ENCODE data around the gene LPCAT1.

Gene LPCAT1

GRCh38 chr5:1493413-1493812 lies 30.3 kb downstream of the LPCAT1 start:
- DNase-seq = no peak

- DNase-seq = no peak
These were observed 31.0 kb downstream of the LPCAT1 start for GRCh38 chr5:1492757-1493156.

- DNase-seq = no peak
These were observed 33.4 kb downstream of the LPCAT1 start for GRCh38 chr5:1490376-1490775.

- DNase-seq = no peak
These were observed 34.0 kb downstream of the LPCAT1 start for GRCh38 chr5:1489754-1490153.

DNA sequence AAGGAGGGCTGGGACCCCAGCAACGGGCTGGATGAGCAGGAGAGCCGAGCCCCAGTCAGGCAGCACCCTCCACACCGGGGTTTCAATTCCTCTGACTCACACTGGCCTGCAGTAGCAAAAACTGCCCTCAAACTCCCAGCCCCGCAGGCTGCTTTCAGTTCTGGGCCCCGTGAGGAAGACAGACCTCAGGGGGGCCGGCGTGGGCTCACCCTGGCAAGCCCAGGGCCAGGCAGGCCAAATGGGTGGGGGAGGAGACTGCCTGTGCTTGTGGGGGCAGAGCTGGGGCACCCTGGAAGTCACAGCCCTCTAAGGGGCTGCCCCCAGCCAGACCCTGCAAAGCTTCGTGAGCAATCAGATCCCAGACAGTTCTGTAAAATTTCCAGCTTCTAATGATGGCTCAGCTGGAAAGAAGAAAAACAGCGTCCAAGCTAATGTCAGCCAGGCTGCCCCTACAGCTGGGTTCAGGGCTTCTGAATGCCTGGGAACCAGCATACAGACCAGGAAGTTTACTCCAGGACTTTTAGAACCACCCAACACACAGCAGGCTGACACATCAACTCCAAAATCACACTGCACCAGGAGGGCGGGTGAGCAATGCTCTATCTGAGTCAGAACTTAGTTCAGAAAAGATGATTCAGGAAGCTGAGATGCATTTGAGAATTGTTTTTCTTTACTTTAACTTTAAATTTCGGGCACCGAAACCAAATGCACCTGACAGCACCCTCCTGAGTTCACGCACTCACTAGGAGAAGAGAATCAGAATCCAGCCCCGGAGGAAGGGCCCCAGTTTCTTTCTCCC lies 34.7 kb downstream of the LPCAT1 start:
- peak; percentile 23 for DNase-seq

DNA sequence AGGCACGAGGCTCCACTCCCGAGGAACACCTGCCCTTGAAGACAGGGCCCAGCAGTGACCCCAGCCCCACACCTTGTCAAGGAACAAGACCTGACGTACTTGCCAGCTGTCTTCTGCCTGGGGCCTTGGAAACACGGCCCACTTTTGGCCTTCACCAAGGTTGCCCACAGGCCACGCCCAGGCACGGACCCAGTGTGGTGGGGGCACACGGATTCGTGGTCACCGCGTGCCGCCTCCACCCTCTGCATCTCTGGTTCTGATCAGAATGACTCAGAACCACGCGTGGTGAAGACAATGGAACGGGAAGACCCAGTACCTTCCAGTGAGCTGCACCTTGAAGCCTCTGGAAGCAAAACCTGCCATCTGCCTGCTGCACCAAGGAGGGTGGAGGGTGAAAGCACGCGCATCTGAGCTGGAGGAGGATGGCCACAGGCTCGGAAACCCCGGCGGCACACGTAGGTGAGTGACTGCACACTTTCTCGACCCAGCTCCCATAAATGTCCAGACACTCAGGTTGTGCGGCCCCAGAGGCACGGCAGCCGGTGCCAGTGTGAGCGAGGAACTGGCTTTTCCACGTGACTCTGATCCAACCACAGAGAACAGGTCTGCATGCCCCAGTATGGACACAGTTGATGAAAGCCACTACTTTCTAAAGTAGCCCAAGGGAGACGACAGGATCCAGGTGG lies 36.5 kb downstream of the LPCAT1 start:
- no peak for DNase-seq

DNA sequence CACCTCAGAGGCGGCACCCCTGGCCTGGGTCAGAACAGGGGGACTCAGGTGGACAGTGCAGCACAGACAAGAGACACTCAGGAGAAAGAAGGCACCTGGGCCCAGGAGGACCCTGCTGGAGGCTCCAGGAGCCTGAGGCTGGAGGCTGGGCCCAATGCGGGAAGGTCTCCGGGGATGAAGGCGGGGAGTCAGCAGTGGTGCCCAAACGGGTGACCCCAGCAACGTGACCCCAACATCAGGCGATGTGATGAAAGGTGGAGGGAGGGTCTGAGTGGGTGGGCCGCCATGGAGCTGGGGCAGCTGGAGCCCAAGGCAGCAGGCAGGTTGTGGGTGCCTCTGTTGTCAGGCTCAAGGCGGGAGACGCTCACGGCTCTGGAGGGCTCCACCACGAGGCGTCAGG lies 37.5 kb downstream of the LPCAT1 start:
- no peak for DNase-seq

GRCh38 chr5:1485579-1486118 lies 38.1 kb downstream of the LPCAT1 start:
- no peak for DNase-seq

- DNase-seq = no peak
These were observed 38.8 kb downstream of the LPCAT1 start for GRCh38 chr5:1484730-1485578.

DNA sequence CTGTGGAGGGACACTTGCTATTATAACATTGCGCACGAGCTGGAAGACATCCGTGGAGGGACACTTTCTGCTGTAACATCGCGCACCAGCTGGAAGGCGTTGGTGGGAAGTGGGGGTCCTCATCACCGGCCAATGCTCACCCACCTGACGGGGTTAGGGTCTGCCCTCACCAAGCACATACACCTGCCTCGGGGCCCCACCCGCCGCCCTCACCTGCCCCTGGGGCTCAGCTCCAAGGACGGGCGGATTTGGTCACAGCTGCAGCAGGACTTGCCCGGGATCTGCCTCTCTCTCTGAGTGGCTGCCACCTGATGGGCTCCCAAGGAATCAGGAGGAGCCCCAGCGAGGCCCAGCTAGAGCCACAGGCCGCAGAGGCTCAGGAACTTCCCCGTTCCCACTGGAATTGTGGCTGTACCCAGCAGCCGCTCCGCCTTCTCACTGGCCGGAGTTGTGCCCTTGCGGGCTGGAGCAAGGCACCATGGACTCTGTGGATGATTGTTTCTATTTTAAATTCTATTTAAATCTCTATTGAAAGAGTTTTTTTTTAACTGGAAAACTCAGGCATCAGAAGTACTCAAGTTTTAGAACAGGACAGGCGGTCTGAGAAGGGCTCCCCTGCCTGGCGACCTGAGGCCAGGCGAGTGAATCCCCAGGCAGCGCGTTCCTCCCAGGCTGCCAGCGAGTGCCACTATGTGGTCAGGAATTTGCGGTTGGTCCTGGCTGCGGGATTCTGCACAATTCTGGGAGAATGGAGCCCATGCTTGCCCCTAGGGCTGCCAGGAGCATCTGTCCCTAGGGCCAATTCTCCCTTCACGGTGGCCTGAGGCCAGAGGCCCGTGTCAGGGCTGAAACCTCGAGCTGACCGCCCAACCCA lies 39.7 kb downstream of the LPCAT1 start:
- no peak for DNase-seq

GRCh38 chr5:1483064-1483463 lies 40.7 kb downstream of the LPCAT1 start:
- no peak for DNase-seq

- DNase-seq = no peak
These were observed 41.8 kb downstream of the LPCAT1 start for GRCh38 chr5:1481959-1482331.

GRCh38 chr5:1481266-1481958 lies 42.3 kb downstream of the LPCAT1 start:
- DNase-seq = no peak

DNA sequence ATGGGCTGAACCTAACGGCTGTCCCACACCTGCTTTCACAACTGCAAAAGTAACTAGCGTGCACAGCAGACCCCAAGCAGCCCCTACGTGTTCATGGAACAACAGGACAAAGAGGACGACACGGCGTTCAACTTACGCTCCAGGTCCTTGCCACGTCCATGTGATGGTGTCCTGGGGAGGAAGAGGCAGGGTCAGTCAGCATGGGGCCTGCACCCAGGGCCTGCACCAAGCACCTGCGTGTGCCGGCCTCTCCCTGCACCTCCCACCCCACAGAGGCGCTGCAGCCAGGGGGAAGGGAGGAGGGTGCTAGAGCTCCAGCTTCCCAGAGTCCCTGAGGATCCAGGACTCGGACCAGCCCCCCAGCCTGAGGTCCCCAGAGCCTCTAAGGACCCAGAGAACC lies 43.0 kb downstream of the LPCAT1 start:
- no peak for DNase-seq

DNA sequence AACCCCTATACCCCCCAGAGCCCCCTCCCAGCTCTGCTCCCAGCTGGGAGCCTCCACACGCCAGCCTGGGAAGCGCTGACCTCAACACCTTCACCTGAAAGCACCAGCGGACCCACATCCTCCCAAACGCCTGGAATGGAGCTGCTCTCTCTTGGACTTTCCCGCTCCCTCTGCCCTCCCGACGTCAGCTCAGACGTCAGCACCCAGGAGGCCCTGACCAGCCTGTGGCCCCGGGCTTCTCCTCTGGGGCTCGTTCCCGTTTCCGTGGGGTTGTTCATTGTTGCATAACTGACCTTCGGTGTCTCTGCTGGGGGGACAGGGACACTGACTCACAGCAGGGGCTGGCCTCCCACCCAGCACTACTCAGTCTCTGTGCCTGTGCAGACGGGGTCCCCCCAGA lies 43.5 kb downstream of the LPCAT1 start:
- no peak for DNase-seq

- no peak for DNase-seq
These were observed 44.1 kb downstream of the LPCAT1 start for GRCh38 chr5:1479581-1480188.

GRCh38 chr5:1479066-1479465 lies 44.7 kb downstream of the LPCAT1 start:
- DNase-seq = no peak

DNA sequence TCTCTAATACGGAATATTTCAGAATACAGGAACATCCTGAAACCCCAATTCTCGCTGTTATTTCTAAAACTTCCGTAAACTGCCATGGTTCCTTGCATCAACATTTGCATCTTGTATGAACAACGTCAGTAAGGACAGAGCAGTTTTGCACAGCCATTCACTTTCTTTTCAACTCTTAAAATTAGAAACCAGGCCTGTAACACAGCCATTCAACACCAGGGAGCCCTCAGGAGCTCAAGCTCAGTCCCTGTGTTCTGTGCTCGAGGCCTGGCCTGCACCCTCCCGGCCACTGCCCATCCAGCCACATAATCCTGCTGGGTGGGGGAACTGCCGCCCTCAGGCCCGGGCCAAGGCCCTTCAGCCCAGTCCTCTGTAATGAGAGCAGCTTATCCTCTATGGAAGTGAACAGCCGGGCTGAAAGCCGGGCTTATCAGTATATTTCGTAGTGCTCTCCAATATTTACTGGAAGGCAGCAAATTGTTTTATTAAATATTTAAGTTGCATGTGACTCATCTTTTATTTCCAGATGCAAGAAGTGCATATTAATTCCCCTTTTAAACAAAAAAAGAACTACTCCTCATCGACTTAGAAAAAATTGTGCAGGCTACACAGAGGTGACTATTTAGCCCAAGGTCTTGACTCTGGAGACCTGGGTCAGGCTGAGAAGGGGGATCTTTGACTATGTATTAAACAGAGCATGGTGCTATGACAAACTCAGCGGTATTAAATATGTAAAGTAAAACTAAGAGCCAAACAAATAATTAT lies 45.3 kb downstream of the LPCAT1 start:
- no peak for DNase-seq

GRCh38 chr5:1477341-1477740 lies 46.4 kb downstream of the LPCAT1 start:
- DNase-seq = no peak

- no peak for DNase-seq
These were observed 46.8 kb downstream of the LPCAT1 start for GRCh38 chr5:1476967-1477310.
